Measurements from ENCODE around the gene CRLF1.
"Not testable (repeated sequence)": the region's sequence is repeated elsewhere in the genome, so short reads cannot be mapped to it uniquely, and the experiment has no call there.

The CRLF1 gene

GRCh38 chr19:18608102-18608804 is 1.7 kb upstream of the CRLF1 start:
- DNase-seq: no peak

DNA sequence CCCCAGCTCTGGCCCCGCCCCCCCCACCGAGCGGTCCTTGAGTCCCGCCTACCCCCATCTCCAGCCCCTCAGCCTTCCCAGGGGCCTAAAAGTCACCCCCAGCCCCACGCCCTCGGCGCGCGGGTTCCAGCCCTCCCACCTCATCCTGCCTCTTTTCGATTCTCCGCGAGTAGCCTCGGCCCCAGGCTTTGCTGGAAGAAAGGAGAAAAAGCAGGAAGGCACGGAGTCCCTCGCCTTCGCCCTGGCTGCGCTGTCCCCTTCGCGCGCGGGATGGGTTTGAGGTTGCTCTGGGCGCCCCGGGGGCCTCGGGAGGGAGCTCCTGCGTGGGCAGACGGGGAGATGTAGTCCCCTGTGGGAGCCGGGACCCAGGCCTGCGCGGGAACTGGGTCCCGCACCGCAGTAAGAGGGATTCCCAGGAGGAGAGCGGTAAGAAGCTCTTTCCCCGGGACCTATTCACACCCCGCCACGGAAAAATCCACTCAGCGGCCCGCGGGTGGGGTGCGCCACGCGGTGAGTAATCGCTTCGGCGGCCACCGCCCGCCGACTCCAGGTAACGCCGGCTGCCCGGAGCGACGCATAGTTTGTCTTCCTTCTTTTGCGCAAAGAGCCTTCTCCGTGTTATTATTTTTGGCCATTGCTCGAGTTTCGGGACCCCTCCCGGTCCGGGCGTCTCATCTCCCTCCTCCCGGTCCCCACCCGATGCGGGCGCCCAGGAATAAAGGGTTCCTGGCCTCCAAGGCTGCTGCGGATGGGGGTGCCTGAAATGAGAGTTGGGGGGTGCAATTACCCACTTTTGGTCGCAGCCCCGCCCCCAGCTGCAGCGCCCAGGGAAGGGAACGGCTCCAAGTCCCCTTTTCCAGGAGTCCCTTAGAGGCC is 865 bp upstream of the CRLF1 start:
- DNase-seq: no peak

DNA sequence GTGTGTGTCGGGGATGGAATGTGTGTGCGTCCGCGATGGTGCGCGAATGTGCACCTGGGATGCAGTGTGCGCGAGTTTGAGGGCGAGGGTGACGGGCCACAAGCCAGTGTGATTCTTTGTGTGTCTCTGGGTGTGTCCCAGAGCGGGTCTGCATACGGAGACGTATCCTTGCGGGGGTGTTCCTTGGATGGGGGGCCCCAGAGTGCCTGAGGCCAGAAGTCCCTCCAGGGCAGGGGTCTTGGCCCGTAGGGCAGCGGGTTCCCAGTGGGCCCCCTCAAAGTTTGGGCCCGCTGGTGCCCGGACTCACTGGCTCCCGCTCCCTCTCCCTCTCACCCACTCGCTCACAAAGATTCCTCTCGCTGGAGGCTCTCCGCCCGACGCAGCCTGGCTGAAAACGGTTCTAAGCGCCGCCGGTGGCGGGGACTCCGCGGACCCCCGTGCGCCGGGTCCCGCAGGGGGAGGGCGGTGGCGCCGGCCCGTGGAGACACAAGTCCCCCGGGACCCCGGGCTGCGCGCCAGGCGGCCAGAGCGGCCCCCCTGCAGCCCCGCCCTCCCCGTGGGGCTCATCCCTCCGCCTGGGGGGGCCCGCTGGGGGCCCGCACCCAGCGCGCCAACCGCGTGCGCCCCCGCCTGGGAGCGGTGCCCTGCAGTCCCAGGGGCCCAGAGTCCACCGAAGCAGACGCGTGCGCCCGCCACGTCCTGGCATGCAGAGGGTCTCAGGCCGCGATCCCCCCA is 886 bp downstream of the CRLF1 start:
- DNase-seq: no peak

GRCh38 chr19:18605196-18605545 is 1.4 kb downstream of the CRLF1 start:
- no peak for DNase-seq

GRCh38 chr19:18604820-18605159 is 1.8 kb downstream of the CRLF1 start:
- DNase-seq: no peak

DNA sequence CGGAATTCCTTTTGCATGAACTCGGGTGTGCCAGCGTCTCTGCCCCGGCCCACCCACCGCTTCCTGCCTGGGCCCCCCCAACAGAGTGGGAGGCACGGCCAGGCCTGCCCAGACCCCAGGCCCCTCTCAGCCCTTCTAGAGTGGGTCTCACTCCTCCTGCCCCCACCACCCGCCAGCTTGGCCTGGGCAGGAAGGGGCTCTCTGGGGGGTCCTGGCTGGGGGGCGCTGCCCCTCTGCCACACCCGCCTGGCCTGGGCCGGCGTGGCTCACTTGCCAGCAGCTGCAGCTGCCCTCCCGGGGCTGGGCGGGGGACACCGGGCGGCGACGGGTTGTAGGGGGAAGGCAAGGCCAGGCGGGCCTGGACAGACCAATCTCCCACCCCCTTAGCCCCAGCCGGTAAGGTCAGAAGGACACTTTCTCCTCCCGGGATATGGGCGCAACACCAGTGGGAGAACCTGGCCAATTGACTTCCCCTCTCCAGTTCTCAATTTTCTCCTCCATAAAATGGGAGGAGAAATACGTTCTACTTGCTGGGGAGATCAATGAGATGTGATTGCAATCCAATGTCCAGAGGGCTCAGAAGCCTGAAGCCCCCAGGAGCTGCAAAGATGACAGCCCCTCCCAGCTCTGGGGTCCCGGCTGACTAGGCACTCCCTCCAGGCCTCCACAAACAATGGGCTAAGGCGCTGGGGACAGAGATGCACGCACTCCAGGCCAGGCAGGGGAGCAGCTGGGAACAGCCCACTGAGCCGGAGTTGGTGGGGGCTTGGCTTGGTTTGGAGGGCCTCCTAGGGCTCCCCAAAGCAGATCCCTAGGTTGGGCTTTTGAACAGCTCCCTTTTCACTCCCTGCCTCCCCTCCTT is 2.4 kb downstream of the CRLF1 start:
- DNase-seq: no peak

DNA sequence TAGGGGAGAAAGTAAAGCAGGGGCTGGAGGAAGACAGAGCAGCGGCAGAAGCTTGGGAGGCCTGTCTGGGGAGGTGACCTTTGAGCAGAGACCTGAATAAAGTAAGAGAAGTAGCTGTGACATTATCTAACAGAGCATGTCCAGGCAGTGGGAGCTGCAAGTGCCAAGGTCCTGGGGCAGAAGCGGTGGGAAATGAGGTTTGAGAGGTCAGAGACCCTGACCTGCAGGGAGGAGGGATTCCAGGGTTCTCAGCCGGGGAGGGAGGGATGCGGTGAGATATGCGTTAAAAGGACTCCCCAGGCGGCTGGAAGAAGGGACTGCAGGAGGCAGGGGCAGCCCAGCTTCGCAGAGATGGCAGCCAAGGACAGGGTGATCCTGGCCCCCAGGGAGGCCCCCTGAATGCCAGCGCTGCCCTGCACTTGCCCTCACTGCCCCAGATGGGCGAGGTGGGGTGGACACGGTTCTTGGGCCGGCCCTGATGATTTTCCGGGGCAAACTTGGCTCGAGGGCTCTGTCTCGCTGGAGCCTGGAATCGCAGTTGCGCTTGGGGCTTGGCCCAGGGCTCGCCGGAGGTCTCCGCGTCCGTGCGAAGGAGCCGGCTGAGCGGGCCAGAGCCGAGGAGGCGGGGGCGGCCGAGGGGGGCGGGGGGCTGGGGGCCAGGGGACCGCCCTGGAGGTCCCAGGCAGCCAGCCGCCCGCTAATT is 3.2 kb downstream of the CRLF1 start:
- DNase-seq: no peak

DNA sequence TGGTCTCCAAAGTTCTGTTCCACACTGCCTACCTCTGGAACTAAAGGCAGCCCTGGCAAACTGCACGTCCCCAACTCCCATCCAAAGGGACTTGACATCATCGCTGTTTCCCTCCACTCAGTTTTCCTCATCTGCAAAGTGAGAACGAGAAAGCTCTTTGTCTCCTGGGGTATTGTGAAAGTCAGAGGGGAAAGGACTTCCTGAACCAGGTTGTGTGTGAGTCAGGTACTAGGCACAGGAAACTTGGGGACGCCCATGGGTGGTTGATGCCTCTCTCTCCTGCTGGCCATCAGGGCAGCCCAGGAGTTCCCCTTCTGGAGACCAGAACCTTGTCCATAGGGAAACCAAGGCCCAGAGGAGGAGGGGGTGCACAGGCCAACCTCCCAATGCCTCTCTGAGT is 4.7 kb downstream of the CRLF1 start:
- no peak for DNase-seq

- not testable (repeated sequence) for DNase-seq
Measured at GRCh38 chr19:18600692-18601397, 5.8 kb downstream of the CRLF1 start.

- DNase-seq: no peak
Measured at GRCh38 chr19:18599485-18599884, 7.1 kb downstream of the CRLF1 start.

DNA sequence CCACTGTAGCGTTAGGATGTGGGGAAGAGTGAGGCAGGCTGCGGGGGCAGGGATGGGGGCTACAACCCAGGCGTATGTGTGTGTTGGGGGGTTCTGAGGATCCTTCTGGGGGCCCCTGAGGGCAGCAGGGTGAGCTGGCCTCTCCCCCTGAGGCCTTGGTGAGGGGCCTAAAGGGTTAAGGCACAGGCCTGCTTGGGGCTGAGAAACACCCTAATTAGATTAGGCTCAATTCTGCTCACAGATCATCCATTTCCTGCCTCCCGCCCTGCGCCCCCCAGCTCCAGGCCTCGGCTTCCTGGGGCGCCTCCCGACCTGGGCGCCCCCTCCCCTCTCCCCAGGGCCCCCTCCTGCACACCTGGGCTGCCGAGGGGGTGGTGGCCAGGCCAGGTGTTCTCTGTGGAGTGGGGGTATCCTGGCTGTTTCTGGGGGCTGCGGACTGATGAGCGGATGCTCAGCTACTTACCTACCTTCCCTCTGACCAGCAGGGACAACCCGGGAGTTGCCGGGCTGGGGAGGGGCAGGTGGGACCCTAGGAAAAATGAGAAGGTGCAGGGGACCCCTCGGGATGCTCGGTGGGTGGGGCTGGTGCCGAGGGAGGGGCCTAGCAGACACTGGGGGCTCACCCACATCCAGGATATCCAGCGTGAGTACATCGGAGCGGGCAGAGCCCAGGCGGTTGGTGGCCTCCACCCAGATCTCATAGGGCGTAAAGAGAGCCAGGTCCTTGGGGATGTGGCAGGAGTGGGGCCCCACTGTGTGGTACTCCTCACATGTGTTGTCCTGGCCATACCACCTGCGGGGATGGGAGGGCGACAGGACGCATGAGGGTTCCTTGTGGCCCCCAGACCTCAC is 8.6 kb downstream of the CRLF1 start:
- no peak for DNase-seq

- no peak for DNase-seq
Measured at GRCh38 chr19:18596752-18597157, 9.8 kb downstream of the CRLF1 start.

- no peak for DNase-seq
Measured at GRCh38 chr19:18595475-18595874, 11.1 kb downstream of the CRLF1 start.

DNA sequence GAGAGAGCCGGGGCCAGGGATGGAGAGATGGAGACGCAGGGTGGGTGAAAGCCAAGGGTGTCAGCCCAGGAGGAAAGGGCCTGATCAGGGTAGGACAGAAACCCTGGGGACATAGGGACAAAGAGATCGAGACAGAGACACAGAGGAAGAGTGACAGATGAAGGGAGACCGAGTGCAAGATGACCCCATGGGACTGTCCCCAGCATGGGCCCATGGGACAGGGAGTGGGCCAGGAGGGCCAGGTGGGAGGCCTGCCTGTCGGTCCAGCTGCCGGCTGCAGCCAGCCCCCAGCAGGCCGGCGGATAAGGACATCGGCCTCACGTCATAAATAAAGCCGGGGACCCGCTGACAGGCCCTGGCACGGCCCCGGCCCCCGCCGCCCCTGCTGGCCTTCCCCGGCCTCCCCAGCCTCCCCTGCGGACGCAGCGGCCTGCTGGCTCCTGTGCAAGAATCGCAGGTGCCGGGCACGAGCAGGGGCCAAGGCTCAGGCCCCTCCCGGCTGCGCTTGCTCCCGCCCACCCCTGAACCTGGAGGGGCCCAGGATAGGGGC is 11.7 kb downstream of the CRLF1 start:
- DNase-seq: no peak

DNA sequence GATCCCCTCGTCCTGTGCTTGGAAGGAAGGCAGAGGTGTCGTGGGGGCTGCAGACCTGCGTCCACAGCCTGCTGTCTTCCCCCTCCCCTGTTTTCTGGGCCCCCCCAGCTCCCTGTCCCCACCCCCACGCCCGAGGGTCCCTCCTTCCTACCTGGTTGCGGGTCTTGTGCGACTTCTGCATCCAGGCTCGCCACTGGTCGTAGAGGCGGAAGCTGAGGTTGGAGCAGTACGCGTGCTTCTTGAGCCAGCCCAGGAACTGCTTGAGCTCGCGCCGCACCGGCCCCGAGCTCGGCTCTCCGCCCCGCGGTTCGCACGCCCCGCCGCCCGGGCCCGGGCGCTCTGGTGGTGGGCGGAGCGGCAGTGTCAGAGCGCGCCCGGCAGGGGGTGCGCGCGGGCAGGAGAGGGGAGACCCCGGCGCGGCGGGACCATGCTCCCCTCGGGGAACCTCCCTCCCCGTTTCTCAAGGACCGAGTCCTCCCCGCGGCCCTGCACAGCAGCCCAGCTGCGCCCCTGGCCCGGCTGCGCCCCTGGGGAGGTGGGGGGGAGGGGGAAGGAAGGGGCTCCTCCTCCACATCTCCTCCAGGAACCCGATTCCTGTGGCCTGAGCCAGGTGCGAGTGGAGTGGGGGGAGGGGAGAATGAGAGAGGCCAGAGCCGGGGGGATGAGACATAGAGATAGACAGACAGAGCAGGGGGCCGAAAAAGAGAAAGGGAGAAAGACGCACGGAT is 12.3 kb downstream of the CRLF1 start:
- DNase-seq: peak; percentile 75

- no peak for DNase-seq
Measured at GRCh38 chr19:18593367-18594095, 13.1 kb downstream of the CRLF1 start.

DNA sequence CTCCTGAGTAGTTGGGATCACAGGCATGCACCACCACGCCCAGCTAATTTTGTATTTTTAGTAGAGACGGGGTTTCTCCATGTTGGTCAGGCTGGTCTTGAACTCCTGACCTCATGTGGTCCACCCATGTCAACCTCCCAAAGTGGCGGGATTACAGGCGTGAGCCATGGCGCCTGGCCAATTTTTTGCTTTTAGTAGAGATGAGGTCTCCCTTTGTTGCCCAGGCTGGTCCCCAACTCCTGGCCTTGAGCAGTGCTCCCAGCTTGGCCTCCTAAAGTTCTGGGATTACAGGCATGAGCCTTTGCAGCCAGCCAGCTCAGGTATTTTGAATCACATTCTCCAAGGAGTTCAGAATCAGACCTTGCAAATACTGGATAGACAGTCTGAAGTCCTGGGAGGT is 13.9 kb downstream of the CRLF1 start:
- DNase-seq: not testable (repeated sequence)

- no peak for DNase-seq
Measured at GRCh38 chr19:18591735-18592385, 14.7 kb downstream of the CRLF1 start.
